GM21737 (cell line): ENCODE results near the gene ARL5A.
"Not testable (repeated sequence)": the region's sequence is repeated elsewhere in the genome, so short reads cannot be mapped to it uniquely, and the experiment has no call there.

Experiments used
- ATAC-seq: cut with Tn5 transposase; IDR thresholded peaks from one replicate; pipeline ENCODE4 v1.9.1; 2021; ENCODE audit warnings: mild to moderate bottlenecking, moderate library complexity; ENCODE audit not compliant: unreplicated experiment

The ARL5A gene

DNA sequence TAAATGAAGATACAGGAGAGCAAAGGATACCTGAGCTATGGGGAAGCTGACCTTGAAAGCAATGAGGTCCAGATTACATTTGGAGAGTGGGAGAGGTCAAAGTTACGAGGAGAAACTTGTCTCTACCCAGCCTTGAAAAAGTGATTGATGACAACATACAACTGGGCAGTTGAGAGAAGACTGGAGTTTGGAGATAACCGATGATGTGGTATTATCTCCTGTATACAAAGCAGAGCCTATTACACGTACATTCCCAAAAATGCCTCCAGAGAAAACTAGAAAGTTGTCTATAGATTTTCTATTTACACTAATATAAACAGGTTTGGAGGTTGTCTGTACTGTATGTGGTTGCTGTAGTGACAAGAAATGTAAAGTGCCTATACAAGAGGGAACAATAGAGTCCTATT is 28.3 kb downstream of the ARL5A start:
- no peak for ATAC-seq

DNA sequence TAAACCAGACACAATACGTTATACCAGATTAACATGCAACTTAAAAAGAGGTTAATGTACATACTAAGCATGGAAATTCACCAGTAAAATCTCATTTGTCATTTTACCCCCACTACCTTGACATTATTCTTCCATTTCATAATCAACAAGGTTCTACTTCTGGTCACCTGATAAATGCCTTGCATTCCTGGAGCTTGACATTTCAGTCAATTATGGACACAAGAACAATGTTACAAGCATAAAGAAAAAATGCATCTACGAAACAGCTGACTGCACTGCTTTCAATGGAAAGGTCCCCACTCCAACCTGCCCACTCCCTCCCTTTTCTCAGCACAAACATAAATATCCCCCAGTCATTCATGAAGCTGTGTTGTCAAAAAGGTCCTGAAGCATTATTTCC is 31.4 kb downstream of the ARL5A start:
- ATAC-seq, result no peak

DNA sequence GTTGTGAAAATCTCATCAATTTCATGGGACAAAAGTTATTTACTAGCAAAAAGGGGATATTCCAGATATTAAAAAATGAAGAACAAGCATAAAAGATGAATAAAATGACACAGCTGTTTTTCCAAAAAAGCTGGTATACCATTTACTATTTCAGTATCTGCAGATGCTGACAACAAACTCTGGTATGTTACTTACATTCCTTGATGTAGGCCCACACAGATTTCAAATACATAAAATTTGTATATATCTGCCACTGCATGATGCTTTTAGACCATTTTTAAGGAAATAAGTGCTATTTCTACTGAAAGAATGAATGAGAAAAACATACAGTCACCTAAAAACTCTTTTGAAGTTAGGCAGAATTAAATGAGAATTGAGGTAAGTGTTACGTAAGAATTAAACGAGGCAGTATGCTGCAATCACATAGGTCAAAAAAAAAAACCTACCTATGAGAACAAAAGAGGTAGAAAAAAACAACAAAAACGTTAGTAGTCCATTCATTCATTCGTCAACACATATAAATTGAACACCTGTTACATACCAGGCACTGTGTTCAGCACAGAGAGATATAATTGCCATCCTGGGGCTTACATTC is 32.5 kb downstream of the ARL5A start:
- ATAC-seq, result no peak

DNA sequence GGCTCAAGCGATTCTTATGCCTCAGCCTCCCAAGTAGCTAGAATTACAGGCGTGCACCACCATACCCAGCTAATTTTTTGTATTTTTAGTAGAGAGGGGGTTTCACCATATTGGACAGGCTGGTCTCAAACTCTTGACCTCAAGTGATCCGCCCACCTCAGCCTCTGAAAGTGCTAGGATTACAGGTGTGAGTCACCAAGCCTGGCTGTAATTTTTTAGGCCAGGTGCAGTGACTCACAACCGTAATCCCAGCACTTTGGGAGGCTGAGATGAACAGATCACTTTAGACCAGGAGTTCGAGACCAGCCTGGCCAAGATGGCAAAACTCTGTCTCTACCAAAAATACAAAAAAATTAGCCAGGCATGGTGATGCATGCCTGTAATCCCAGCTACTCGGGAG is 33.8 kb downstream of the ARL5A start:
- ATAC-seq, result not testable (repeated sequence)

DNA sequence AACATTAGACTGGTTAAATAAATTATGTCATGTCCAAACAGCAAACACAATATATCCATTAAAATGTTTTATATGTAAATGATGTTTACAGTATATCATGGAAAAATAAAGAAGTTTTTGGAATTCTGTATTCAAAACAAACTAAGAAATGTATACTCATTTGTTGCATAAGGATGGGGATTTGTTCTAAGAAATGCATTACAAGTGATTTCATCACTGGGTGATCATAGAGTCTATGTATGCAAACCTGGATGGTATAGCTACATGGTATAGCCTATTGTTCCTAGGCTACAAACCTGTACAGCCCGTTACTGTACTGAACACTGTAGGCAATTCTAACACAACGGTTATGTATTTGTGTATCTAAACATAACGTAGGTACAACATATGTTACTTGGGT is 35.1 kb downstream of the ARL5A start:
- ATAC-seq, result no peak

- ATAC-seq, result no peak
Measured at GRCh38 chr2:151792589-151792988, 35.6 kb downstream of the ARL5A start.

- no peak for ATAC-seq
Measured at GRCh38 chr2:151791545-151791944, 36.7 kb downstream of the ARL5A start.

- no peak for ATAC-seq
Measured at GRCh38 chr2:151790689-151791088, 37.5 kb downstream of the ARL5A start.

DNA sequence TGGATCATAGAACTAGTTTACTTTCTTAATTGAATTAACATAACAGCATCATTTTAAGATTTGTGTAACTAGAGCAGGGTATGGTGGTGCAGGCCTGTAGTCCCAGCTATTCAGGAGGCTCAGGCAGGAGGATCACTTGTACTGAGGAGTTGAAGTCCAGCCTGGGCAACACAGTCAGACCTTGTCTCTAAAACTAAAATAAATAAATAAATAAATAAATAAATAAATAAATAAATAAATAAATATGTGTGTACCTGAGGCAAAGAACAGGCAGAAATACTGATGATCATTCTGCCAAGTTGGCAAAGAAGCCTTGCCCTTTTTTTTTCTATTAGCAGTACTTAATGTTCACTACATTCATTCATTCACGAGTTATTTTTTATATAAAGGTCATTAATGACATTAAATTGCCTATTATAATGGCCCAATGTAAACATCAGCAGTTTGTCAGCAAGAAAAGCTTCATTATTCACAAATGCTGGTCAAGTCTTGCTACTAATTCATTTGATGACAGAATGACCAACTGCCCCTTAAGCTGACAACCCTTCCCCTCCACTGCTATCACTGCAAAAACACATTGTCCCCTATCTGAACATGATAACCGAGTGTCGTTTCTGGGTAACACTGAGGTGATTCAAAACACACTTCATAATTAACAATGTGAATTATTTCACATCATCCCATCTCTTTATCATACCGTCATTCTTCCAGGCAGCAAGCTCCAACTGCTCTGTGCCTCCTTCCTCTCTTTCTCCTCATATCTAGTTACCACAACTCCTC is 39.0 kb downstream of the ARL5A start:
- ATAC-seq, result no peak

DNA sequence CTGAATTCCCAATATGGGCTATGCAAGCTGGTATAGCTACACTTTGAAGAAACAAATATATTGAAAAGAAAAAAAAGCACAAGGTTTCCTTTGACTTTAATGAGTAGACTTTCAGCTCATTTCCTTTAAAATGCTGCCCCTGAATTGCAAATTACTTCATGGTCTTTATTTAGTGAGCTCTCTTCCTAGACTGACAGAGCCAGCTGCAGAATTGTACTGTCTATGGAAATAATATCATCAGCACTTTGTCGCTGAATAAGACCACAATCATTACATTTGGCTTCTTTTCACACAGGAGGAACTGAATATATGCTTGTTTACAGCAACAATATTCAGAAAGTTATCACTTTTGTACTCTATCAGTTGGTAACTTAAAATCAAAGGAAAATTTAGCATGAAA is 41.7 kb downstream of the ARL5A start:
- ATAC-seq, result no peak

GRCh38 chr2:151786077-151786476 is 42.1 kb downstream of the ARL5A start:
- no peak for ATAC-seq

DNA sequence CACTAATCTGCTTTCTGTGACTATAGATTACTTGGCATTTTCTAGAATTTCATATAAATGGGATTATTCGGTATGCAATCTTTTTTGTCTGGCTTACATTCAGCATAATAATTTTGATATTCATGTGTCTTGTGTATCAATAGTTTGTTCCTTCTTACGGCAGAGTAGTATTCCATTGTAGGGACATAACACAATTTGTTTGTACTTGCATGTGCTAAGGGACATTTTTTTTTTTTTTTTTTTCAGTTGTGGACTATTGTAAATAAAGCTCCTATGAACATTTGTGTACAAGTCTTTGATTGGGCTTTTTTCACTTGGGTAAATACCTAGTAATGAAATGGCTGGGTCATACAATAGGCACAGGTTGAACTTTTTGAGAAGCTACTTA is 45.1 kb downstream of the ARL5A start:
- no peak for ATAC-seq

DNA sequence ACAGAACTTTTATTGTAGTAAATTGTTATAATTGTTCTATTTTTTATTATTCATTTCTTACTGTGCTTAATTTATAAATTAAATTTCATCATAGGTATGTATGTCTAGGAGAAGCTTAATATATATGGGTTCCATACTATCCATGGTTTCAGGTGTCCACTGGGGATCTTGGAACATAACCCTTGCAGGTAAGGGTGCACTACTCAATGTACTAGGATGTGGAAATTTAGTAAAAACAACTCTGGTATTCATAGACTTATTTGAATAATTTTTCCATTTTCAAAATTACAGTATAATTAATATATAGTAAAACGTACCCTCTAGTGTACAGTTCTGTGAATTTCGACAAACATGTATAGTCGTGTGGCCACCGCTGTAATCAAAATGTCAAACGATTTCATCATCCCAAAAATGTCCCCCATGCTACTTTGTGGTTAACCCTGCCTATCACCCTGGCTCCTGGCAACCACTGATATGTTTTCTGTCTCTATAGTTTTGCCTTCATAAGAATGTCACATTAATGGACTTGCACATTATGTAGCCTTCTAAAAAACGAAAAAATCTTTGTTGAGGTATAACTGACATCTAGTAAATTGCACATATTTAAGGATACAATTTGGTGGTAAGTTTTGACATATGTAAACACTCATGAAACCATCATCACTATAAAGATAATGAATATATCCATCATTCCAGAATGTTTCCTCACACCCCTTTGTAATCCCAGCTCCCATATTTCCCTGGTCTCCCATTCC is 45.7 kb downstream of the ARL5A start:
- ATAC-seq, result no peak

DNA sequence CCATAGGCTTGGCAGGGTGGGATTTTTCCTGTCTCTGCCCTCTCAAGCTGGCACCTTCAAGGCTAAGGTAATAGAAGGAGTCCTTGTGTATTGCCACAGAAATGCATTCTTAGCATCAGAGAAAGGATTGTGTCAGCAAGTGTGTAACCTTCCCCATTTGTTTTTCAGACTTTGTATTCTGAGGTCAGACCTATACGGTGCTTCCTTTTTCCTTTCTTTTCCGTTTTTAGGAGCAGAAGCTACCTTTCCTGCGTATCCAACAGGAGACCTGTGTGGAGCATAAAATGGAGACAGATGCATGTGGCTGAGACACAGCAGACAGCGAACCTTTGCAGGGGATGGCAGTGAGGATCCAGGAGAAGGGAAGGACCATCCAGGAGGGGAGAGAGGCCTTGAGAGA is 46.6 kb downstream of the ARL5A start:
- ATAC-seq, result no peak

- ATAC-seq, result no peak
Measured at GRCh38 chr2:151780938-151781337, 47.3 kb downstream of the ARL5A start.

DNA sequence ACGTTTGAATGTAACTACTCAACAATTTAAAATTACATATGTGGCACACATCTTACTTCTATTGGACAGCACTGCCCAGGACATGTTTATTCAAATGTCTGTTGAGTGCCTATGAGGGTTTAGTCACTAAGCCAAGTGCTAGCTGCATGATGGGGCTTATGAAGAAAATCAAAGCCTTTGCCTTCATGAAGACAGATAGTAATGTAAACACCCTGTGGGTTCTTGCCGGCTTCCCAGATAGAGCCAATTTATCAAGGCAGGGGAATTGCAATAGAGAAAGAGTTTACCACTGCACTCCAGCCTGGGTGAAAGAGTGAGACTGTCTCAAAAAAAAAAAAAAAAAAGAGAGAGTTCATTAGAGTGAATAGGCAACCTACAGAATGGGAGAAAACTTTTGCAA is 50.3 kb downstream of the ARL5A start:
- ATAC-seq, result no peak

GRCh38 chr2:151777487-151777886 is 50.7 kb downstream of the ARL5A start:
- ATAC-seq, result no peak

- no peak for ATAC-seq
Measured at GRCh38 chr2:151776367-151776766, 51.9 kb downstream of the ARL5A start.

DNA sequence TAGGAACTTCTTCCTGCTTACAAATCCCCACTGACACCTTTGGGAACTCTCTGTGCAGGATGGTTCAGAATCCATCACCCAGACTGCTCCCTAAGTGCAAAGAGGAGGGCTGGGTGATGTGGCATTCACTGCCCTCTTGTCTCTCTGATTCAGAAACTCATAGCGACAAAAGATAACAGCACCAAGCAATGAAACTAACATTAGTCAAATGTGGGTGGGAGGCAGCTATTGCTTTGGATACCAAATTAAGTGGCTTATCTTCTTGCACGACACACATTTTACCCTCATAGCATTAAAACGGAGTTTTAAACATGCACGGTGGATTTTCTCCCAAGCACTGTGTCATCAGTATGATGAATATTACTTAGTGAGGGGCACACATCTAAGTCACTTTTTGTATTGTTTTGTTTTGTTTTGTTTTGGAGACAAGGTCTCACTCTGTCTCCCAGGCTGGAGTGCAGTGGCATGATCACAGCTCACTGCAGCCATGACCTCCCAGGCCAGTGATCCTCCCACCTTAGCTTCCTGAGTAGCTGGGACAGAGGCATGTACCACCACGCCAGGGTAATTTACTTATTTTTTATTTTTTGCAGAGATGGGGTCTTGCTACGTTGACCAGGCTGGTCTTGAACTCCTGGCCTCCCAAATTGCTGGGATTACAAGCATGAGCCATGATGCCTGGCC is 53.0 kb downstream of the ARL5A start:
- no peak for ATAC-seq

DNA sequence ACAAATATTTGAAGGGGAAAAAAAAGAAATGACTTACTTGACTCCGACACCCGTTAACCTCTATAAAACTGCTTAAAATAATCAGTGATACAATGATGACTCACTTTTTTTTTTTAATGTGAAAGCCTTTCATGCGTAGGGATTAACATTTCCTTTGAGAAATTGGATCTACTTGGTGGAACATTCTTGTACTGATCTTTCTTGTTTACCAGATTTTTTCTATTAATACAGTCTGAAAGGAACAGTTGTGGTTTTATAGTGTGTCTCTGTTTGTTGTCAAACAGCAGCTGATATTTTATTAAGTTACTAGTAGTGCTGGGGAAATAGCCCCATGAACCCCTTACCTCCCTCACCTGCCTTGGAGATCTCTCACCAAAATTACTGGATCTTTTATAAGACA is 53.7 kb downstream of the ARL5A start:
- no peak for ATAC-seq

DNA sequence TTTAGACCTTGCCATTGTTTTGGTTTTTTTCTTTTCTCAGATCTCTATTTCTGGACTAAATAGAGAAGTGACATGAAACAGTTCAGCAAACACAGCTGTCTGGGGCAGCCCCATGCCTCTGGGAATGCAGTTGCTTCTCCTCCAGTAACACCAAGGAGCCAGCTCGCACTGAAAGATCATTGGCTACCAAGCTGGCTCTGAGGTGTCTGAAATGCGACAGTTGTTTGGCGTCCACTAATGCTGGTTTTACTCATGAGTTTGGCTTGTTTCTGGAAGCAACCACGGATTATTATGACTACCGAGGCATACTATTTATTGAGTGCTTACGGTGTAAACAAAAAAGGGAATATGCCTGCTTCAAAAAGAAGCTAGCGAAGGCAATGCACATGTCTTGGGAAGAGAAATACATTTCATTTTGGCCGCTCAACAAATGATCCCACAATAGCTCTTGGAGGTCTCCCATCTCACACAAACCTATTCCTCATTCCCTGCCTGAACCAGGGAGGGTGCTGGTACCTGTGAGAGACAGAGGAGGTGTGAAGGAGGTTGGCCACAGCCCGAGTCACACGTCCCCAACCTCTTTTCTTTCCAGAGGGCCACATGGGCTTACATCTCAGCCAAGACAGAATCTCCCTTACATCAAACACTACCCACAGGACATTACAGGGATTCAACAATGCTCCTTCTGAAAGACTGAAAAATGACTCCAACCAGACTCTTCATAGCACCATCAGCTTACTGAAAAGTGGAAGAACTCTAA is 56.4 kb downstream of the ARL5A start:
- peak; percentile 95 for ATAC-seq
